Brain microvascular endothelial cell (primary cell): ENCODE measurements around the gene YY1.

Source experiments
- DNase-seq: peaks from one replicate; pipeline ENCODE4 v3.0.0-alpha.2; 2020
- H3K27ac ChIP-seq: fragments of 250-450 bp; sonication (Bioruptor Pico); 2 replicates; pipeline ENCODE4 v1.5.1; 2020; ENCODE audit warnings: mild to moderate bottlenecking, moderate library complexity
- H3K27me3 ChIP-seq: fragments of 250-450 bp; sonication (Bioruptor Pico); replicated peaks from 2 replicates; pipeline ENCODE4 v1.5.1; 2020; ENCODE audit warnings: mild to moderate bottlenecking
- H3K36me3 ChIP-seq: fragments of 250-450 bp; sonication (Bioruptor Pico); replicated peaks from 2 replicates; pipeline ENCODE4 v1.5.1; 2020; ENCODE audit warnings: mild to moderate bottlenecking
- H3K4me3 ChIP-seq: 2 replicates; pipeline ENCODE4 v1.5.1; 2011; ENCODE audit warnings: low read depth, mild to moderate bottlenecking, control low read depth, low read length, moderate library complexity
- CTCF ChIP-seq: IDR thresholded peaks from 2 replicates; pipeline ENCODE4 v1.5.1; 2011; ENCODE audit warnings: low read depth, mild to moderate bottlenecking, moderate library complexity, low read length, control low read depth, inconsistent platforms; ENCODE audit errors: missing control alignments
- in situ Hi-C: cut with HindIII; loops from 2 replicates; pipeline ENCODE4 v1.10.0; 2017; ENCODE audit warnings: low sequenced_read_pairs, low pct_ligation_motif_present

The YY1 gene

GRCh38 chr14:100303925-100304324 is 65.0 kb downstream of the YY1 start:
- no peaks in the 10 kb centered on the region for H3K27me3 ChIP-seq
- no peak for DNase-seq
- no peaks in the 10 kb centered on the region for H3K36me3 ChIP-seq
- in situ Hi-C loops = no loop called here
- no peak overlapping the region for H3K4me3 ChIP-seq
- no peak for TF ChIP-seq CTCF
- H3K27ac ChIP-seq = no peak overlapping the region

- TF ChIP-seq CTCF = no peak
- Histone ChIP-seq H3K27me3 (no peaks in the 10 kb centered on the region), H3K4me3 (peak overlapping the region; percentile 66), H3K36me3 (no peaks in the 10 kb centered on the region), H3K27ac (no peak overlapping the region)
- DNase-seq = no peak
- in situ Hi-C loops = no loop called here
These were observed 65.9 kb downstream of the YY1 start for GRCh38 chr14:100304825-100305323.

GRCh38 chr14:100305324-100306100 is 66.6 kb downstream of the YY1 start:
- Histone ChIP-seq H3K36me3 (no peaks in the 10 kb centered on the region), H3K27me3 (no peaks in the 10 kb centered on the region), H3K27ac (no peak overlapping the region), H3K4me3 (peak overlapping the region; percentile 66)
- no peak for TF ChIP-seq CTCF
- in situ Hi-C loops = no loop called here
- no peak for DNase-seq

- Histone ChIP-seq H3K4me3 (peak within 1 kb of the TSS; percentile 75), H3K36me3 (no peaks in the 10 kb centered on the region), H3K27me3 (no peaks in the 10 kb centered on the region), H3K27ac (no peak within 1 kb of the TSS)
- in situ Hi-C loops = no loop called here
- no peak for TF ChIP-seq CTCF
- peak; percentile 59 for DNase-seq
These were observed 67.4 kb downstream of the YY1 start, which contains the start of gene SLC25A29 for GRCh38 chr14:100306101-100306997. SLC25A29 (minus strand) TSS chr14:100306444; CDS start chr14:100306232, 212 bp downstream.

GRCh38 chr14:100306998-100307765 is 68.2 kb downstream of the YY1 start:
- Histone ChIP-seq H3K27me3 (no peaks in the 10 kb centered on the region), H3K36me3 (no peaks in the 10 kb centered on the region), H3K27ac (no peak overlapping the region), H3K4me3 (peak overlapping the region; percentile 75)
- no peak for DNase-seq
- in situ Hi-C loops = no loop called here
- TF ChIP-seq CTCF = no peak
